Activated CD8-positive, alpha-beta T cell treated with anti-CD3 and anti-CD28 coated beads for 36 hours (primary cell): Measurements from ENCODE around the gene MRFAP1L1. TPM values are rescaled to one million over a fixed set of nuclear protein-coding genes. Genes with fewer than 3 reads are reported as not detected.
"Not testable (repeated sequence)": the region's sequence is repeated elsewhere in the genome, so short reads cannot be mapped to it uniquely, and the experiment has no call there.

Experiments used
- ATAC-seq: fragments of 200-7000 bp; cut with Tn5 transposase; one replicate; pipeline ENCODE4 v1.10.0; 2021; ENCODE audit warnings: mild to moderate bottlenecking, moderate library complexity
- CTCF ChIA-PET: fragments of 350-600 bp; sonication (Branson Sonifier 250); formaldehyde crosslinking; loops from one replicate; lab custom pipeline; 2021; ENCODE audit warnings: antibody characterized with exemption; lab: Charles Lee
- POLR2A ChIA-PET: fragments of 350-600 bp; sonication (Branson Sonifier 250); formaldehyde crosslinking; loops from one replicate; lab custom pipeline; 2021; ENCODE audit warnings: antibody characterized with exemption; lab: Charles Lee
- DNase-seq: peaks from one replicate; pipeline ENCODE4 v3.0.0-alpha.2; 2020
- H3K27ac Mint-ChIP-seq: one replicate; pipeline ENCODE4 v1.8.0; 2021; ENCODE audit warnings: mild to moderate bottlenecking, mixed read lengths
- H3K27me3 Mint-ChIP-seq: one replicate; pipeline ENCODE4 v1.8.0; 2021; ENCODE audit warnings: mixed read lengths
- H3K36me3 Mint-ChIP-seq: one replicate; pipeline ENCODE4 v1.8.0; 2021; ENCODE audit warnings: low read depth, mixed read lengths
- H3K4me1 Mint-ChIP-seq: one replicate; pipeline ENCODE4 v1.8.0; 2021; ENCODE audit warnings: low read depth, mixed read lengths
- H3K4me3 Mint-ChIP-seq: one replicate; pipeline ENCODE4 v1.8.0; 2021; ENCODE audit warnings: mild to moderate bottlenecking, moderate library complexity, mixed read lengths
- H3K9me3 Mint-ChIP-seq: one replicate; pipeline ENCODE4 v1.8.0; 2021; ENCODE audit warnings: mixed read lengths
- CTCF ChIP-seq: fragments of 200-600 bp; IDR thresholded peaks from one replicate; pipeline ENCODE4 v1.8.0; 2022; ENCODE audit warnings: antibody characterized with exemption, mild to moderate bottlenecking
- intact Hi-C: fragments of 100-400 bp; cut with micrococcal nuclease; formaldehyde crosslinking; loops from one replicate; pipeline ENCODE4 v1.10.0; 2022
- total RNA-seq, 2 experiments: library from RNA; stranded (reverse); gene quantifications; one replicate each; pipeline ENCODE4 v1.2.3, GENCODE V29; 2021

Gene MRFAP1L1
- total RNA-seq, 2 experiments from 2014 or later = 36.7 to 39.2 TPM

DNA sequence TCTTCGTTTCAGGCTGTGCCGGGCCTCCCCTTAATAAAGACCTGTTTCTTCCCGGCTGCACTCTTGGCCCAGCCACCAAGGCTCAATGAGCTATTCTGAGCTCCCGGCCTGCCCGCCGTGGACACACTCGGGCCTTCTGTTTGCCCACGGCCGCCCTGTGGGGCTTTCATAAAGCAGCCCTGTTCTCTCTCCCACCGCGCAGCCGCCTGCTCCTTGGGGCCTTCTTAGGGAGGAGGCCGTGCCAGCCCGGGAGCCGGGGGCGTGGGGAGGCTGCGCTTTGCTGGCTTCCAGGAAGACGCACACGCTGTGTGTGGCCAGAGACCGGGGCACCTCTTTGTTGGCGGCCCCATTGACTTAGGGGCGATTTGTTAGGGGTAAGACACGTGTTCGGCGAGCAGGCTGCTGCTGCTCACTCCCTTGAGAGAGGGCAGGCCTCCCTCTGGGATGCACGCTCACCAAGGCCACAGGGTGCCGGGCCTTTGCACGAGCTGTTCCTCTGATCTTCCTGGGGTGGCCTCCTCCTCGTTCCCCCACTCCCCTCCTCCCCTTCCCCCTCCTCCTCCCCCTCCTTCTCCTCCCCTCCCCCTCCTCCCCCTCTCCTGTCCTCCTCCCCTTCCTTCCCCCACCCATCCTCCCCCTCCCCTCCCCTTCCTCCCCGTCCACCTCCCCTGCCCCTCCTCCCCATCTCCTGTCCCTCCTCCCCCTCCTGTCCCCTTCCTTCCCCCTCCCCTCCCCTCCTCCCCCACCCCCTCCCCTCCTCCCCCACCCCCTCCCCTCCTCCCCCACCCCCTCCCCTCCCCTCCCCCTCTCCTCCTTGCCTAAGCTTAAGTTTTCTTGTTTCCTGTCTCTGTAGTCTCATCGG is 17.6 kb upstream of the MRFAP1L1 start:
- Mint-ChIP-seq H3K4me1 (peaks cover 5% of the 10 kb centered on the region), H3K27me3 (no peaks in the 10 kb centered on the region), H3K27ac (peak overlapping the region; percentile 28), H3K4me3 (no peak overlapping the region), H3K36me3 (no peaks in the 10 kb centered on the region), H3K9me3 (no peaks in the 10 kb centered on the region)
- ATAC-seq = no peak
- no peak for TF ChIP-seq CTCF
- POLR2A ChIA-PET = interaction anchor here (0.8 to 1.6 kb wide), 2 partner anchors 54 to 340 kb away, joined by 3 to 4 read pairs; partner anchors contain the start of gene GRPEL1
- CTCF ChIA-PET = interaction anchor here (1.0 to 1.8 kb wide), 5 partner anchors 8 to 344 kb away, joined by 3 to 14 read pairs (median 4); no protein-coding TSS in a partner anchor
- intact Hi-C loops = loop anchor here (2.0 kb wide), 1 partner anchor 141 kb away; no protein-coding TSS in a partner anchor
- DNase-seq = no peak

DNA sequence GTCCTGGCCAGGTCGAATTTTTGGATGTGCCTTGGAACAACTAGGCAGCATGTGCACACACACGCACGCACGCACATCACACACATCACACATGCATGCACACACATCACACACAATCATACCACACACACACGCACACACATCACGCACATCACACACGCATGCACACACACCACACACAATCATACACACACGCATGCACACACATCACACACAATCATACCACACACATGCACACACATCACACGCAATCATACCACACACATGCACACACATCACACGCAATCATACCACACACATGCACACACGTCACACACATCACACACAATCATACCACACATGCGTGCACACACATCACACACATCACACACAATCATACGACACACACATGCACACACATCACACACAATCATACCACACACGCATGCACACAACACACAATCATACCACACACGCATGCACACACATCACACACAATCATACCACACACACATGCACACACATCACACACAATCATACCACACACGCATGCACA is 15.8 kb upstream of the MRFAP1L1 start:
- ATAC-seq, H3K4me1 Mint-ChIP-seq, H3K9me3 Mint-ChIP-seq, POLR2A ChIA-PET, DNase-seq, H3K36me3 Mint-ChIP-seq, H3K27me3 Mint-ChIP-seq, CTCF ChIA-PET, H3K4me3 Mint-ChIP-seq, H3K27ac Mint-ChIP-seq, intact Hi-C loops: not testable (repeated sequence)

GRCh38 chr4:6724421-6725111 is 14.9 kb upstream of the MRFAP1L1 start:
- CTCF ChIA-PET = interaction anchor here (1.5 kb wide), 1 partner anchor 150 kb away, joined by 5 read pairs; no protein-coding TSS in a partner anchor
- POLR2A ChIA-PET = interaction anchor here (1.0 kb wide), 1 partner anchor 99 kb away, joined by 3 read pairs; no protein-coding TSS in a partner anchor
- Mint-ChIP-seq H3K27me3 (no peaks in the 10 kb centered on the region), H3K4me1 (peaks cover 11% of the 10 kb centered on the region), H3K9me3 (no peaks in the 10 kb centered on the region), H3K36me3 (no peaks in the 10 kb centered on the region), H3K4me3 (no peak overlapping the region), H3K27ac (no peak overlapping the region)
- TF ChIP-seq CTCF = no peak
- intact Hi-C loops = loop anchor here (5.0 kb wide), 1 partner anchor 348 kb away; no protein-coding TSS in a partner anchor
- DNase-seq (no peak), ATAC-seq (no peak)

DNA sequence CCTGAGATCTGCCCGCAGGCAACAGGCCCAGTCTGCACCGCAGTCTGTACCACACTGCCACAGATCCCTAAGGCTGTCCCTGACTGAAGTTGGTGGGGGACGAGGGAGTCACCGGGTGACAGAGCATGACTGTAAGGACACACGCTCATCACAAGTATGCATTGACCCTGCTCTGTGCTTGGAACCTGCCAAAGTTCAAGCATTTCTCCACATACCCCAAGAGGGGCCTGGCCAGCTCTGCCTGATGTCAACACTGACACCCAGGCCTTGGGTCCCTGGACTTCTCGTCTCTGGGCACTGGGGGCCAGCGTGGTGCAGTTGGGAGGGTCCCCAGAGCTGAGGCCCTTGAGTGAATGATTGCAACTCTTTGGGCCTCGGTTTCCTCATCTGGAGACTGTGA is 14.2 kb upstream of the MRFAP1L1 start:
- Mint-ChIP-seq H3K36me3 (peaks cover 2% of the 10 kb centered on the region), H3K9me3 (no peaks in the 10 kb centered on the region), H3K27me3 (no peaks in the 10 kb centered on the region), H3K4me1 (peaks cover 14% of the 10 kb centered on the region), H3K27ac (no peak overlapping the region), H3K4me3 (no peak overlapping the region)
- POLR2A ChIA-PET = interaction anchor here (1.0 kb wide), 1 partner anchor 98 kb away, joined by 3 read pairs; no protein-coding TSS in a partner anchor
- TF ChIP-seq CTCF = no peak
- intact Hi-C loops = loop anchor here (5.0 kb wide), 1 partner anchor 348 kb away; no protein-coding TSS in a partner anchor
- CTCF ChIA-PET = interaction anchor here (1.5 kb wide), 1 partner anchor 150 kb away, joined by 5 read pairs; no protein-coding TSS in a partner anchor
- ATAC-seq (no peak), DNase-seq (no peak)

GRCh38 chr4:6722891-6723290 is 13.2 kb upstream of the MRFAP1L1 start:
- CTCF ChIA-PET = interaction anchor here (8.0 kb wide), 1 partner anchor 153 kb away, joined by 205 read pairs; no protein-coding TSS in a partner anchor
- Mint-ChIP-seq H3K4me1 (peaks cover 18% of the 10 kb centered on the region), H3K9me3 (no peaks in the 10 kb centered on the region), H3K36me3 (peaks cover 7% of the 10 kb centered on the region), H3K27me3 (no peaks in the 10 kb centered on the region), H3K27ac (no peak overlapping the region), H3K4me3 (no peak overlapping the region)
- intact Hi-C loops = loop anchor here (5.0 kb wide), 1 partner anchor 349 kb away; no protein-coding TSS in a partner anchor
- no peak for DNase-seq
- no peak for TF ChIP-seq CTCF
- POLR2A ChIA-PET = no interaction called here
- ATAC-seq = no peak
